Suprapubic skin (tissue), 4 donors: ENCODE measurements around the gene FBN1. TPM values are rescaled to one million over a fixed set of nuclear protein-coding genes. Genes with fewer than 3 reads are reported as not detected.

Experiments used
- DNase-seq, 2 donors: peaks; one replicate each; pipeline ENCODE4 v3.0.0-alpha.2; 2019; ENCODE audit warnings: low spot score in 2 of 2
- H3K27ac ChIP-seq: fragments of 200-600 bp; sonication (generic); one replicate; pipeline ENCODE4 v1.5.1; 2019
- H3K27me3 ChIP-seq: fragments of 200-600 bp; sonication (generic); one replicate; pipeline ENCODE4 v1.5.1; 2019
- H3K36me3 ChIP-seq: fragments of 200-600 bp; sonication (generic); one replicate; pipeline ENCODE4 v1.5.1; 2019
- H3K4me1 ChIP-seq: fragments of 200-600 bp; sonication (generic); one replicate; pipeline ENCODE4 v1.5.1; 2019
- H3K4me3 ChIP-seq: fragments of 200-600 bp; sonication (generic); one replicate; pipeline ENCODE4 v1.5.1; 2019; ENCODE audit warnings: mild to moderate bottlenecking
- H3K9me3 ChIP-seq: fragments of 200-600 bp; sonication (generic); one replicate; pipeline ENCODE4 v1.5.1; 2019
- EP300 ChIP-seq: sonication (generic); formaldehyde crosslinking; IDR thresholded peaks from one replicate; pipeline ENCODE4 v1.6.1; 2017; ENCODE audit warnings: antibody characterized with exemption
- POLR2A ChIP-seq, 2 donors: fragments of 450-650 bp; IDR thresholded peaks; one replicate each; pipeline ENCODE4 v1.6.1; 2017; ENCODE audit warnings: antibody characterized with exemption in 2 of 2, mild to moderate bottlenecking in 2 of 2, moderate library complexity in 2 of 2
- POLR2AphosphoS5 ChIP-seq, 3 donors: sonication (generic); formaldehyde crosslinking; IDR thresholded peaks; one replicate each; pipeline ENCODE4 v1.6.1; 2017; ENCODE audit warnings: antibody characterized with exemption in 3 of 3
- WGBS: methylation state at CpG from one replicate; pipeline ENCODE4 v1.1.5; 2018; 5-methylcytosine and 5-hydroxymethylcytosine counted together
- total RNA-seq, 4 donors: library from RNA; depleted of rRNA; stranded (reverse); fragments of >200 nt; gene quantifications; one replicate each; pipeline ENCODE4 v1.1.0, GENCODE V29; 2016
- TF ChIP-seq, protein P1 (sequence below), 2 donors: fragments of 200-600 bp in 1 of 2; fragments of 450-650 bp in 1 of 2; sonication (generic) in 1 of 2; IDR thresholded peaks; one replicate each; pipeline ENCODE4 v1.5.1; 2016 to 2019; ENCODE audit warnings: antibody characterized with exemption in 2 of 2, mild to moderate bottlenecking in 1 of 2, moderate library complexity in 1 of 2

Gene FBN1
- total RNA-seq, 4 donors from 2014 or later = 12.6 to 24.6 (median 21.0) TPM

- Histone ChIP-seq H3K4me3 (no peak overlapping the region), H3K9me3 (no peaks in the 10 kb centered on the region), H3K36me3 (peaks cover 25% of the 10 kb centered on the region), H3K27ac (peak overlapping the region; percentile 50), H3K27me3 (no peaks in the 10 kb centered on the region), H3K4me1 (no peaks in the 10 kb centered on the region)
- no peak for DNase-seq
- 58% methylated on average over 4 of the region's 4 CpGs for WGBS
- no peak for TF ChIP-seq POLR2AphosphoS5 (IDR thresholded peaks at IDR 0.05)
- TF ChIP-seq, protein P1, sequence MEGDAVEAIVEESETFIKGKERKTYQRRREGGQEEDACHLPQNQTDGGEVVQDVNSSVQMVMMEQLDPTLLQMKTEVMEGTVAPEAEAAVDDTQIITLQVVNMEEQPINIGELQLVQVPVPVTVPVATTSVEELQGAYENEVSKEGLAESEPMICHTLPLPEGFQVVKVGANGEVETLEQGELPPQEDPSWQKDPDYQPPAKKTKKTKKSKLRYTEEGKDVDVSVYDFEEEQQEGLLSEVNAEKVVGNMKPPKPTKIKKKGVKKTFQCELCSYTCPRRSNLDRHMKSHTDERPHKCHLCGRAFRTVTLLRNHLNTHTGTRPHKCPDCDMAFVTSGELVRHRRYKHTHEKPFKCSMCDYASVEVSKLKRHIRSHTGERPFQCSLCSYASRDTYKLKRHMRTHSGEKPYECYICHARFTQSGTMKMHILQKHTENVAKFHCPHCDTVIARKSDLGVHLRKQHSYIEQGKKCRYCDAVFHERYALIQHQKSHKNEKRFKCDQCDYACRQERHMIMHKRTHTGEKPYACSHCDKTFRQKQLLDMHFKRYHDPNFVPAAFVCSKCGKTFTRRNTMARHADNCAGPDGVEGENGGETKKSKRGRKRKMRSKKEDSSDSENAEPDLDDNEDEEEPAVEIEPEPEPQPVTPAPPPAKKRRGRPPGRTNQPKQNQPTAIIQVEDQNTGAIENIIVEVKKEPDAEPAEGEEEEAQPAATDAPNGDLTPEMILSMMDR (IDR thresholded peaks at IDR 0.05) = no peak
- TF ChIP-seq POLR2A (IDR thresholded peaks at IDR 0.05) = no peak
- no peak for TF ChIP-seq EP300
Measured at GRCh38 chr15:48493763-48494225, 151.7 kb downstream of the FBN1 start.

- DNase-seq = no peak
- peaks cover 23% of the 10 kb centered on the region for H3K36me3 ChIP-seq
- TF ChIP-seq POLR2AphosphoS5 (IDR thresholded peaks at IDR 0.05) (no peak), POLR2A (IDR thresholded peaks at IDR 0.05) (no peak), EP300 (no peak)
- TF ChIP-seq, protein P1 (IDR thresholded peaks at IDR 0.05) = no peak
- H3K4me1 ChIP-seq = no peaks in the 10 kb centered on the region
- H3K4me3 ChIP-seq = no peak overlapping the region
- WGBS = 79% methylated on average over 1 of the region's 1 CpG
- peak overlapping the region; percentile 50 for H3K27ac ChIP-seq
- no peaks in the 10 kb centered on the region for H3K9me3 ChIP-seq
- no peaks in the 10 kb centered on the region for H3K27me3 ChIP-seq
Measured at GRCh38 chr15:48493084-48493762, 152.3 kb downstream of the FBN1 start.

- Histone ChIP-seq H3K36me3 (peaks cover 31% of the 10 kb centered on the region), H3K4me3 (no peak overlapping the region), H3K9me3 (no peaks in the 10 kb centered on the region), H3K4me1 (no peaks in the 10 kb centered on the region), H3K27ac (no peak overlapping the region), H3K27me3 (no peaks in the 10 kb centered on the region)
- DNase-seq = no peak
- TF ChIP-seq, protein P1 (IDR thresholded peaks at IDR 0.05) = no peak
- TF ChIP-seq EP300 (no peak), POLR2AphosphoS5 (IDR thresholded peaks at IDR 0.05) (no peak), POLR2A (IDR thresholded peaks at IDR 0.05) (no peak)
- WGBS = 22% methylated on average over 2 of the region's 2 CpGs
Measured at GRCh38 chr15:48486228-48486627, 159.3 kb downstream of the FBN1 start.

DNA sequence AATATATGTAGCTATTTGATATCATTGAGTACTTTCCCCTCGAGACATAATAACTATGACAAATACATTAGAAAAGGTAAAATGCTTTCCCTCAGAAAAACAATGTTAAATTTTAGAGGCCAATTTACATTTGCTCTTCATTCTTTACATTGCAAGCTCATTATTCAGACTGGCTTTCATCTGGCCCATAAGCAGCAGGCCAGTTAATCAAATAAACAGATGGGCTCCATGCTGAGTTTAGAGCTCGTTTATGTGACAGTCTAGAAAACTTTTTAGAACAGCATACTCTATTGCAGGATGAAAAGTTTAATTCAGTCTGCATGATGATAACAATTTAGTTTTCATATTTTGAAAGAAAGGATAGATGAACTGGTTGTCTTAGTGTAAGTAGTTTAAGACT, 163.7 kb downstream of the FBN1 start:
- 80% methylated on average over 2 of the region's 2 CpGs for WGBS
- Histone ChIP-seq H3K36me3 (peaks cover 12% of the 10 kb centered on the region), H3K27ac (no peak overlapping the region), H3K27me3 (no peaks in the 10 kb centered on the region), H3K4me1 (no peaks in the 10 kb centered on the region), H3K9me3 (no peaks in the 10 kb centered on the region), H3K4me3 (no peak overlapping the region)
- TF ChIP-seq POLR2A (IDR thresholded peaks at IDR 0.05) (no peak), POLR2AphosphoS5 (IDR thresholded peaks at IDR 0.05) (no peak), EP300 (no peak)
- TF ChIP-seq, protein P1 (IDR thresholded peaks at IDR 0.05) = no peak
- DNase-seq = no peak

DNA sequence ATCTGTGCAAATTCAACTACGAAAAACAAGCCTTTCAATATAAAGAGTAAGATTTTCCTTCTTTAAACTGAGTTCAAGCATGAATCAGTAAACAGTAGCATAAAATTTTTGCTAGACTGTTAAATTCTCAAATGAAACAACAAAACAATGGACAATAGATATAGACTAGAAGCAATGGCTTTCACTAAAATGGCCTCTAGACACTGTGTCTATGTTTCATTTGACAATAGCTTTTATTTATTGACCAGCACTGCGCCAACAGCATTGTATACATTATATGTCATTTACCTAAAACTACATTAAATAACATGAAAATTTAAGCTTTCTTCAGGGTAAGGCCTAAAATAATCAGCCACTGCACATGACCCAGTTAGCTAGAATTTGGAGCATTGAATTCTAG, 165.8 kb downstream of the FBN1 start:
- Histone ChIP-seq H3K4me3 (no peak overlapping the region), H3K9me3 (no peaks in the 10 kb centered on the region), H3K27me3 (no peaks in the 10 kb centered on the region), H3K36me3 (peaks cover 6% of the 10 kb centered on the region), H3K4me1 (no peaks in the 10 kb centered on the region), H3K27ac (no peak overlapping the region)
- no peak for DNase-seq
- no peak for TF ChIP-seq EP300
- no peak for TF ChIP-seq POLR2A (IDR thresholded peaks at IDR 0.05)
- TF ChIP-seq, protein P1 (IDR thresholded peaks at IDR 0.05) = no peak
- no peak for TF ChIP-seq POLR2AphosphoS5 (IDR thresholded peaks at IDR 0.05)
- WGBS = 94% methylated on average over 2 of the region's 2 CpGs
